H1 (cell line): Measurements from ENCODE around the gene STAMBP. TPM values are rescaled to one million over a fixed set of nuclear protein-coding genes. Genes with fewer than 3 reads are reported as not detected.

Experiments used
- CTCF ChIA-PET: fragments of 300-600 bp; sonication (Branson Sonifier 250); formaldehyde crosslinking; loops from one replicate; lab custom pipeline; 2021; ENCODE audit not compliant: partially characterized antibody; lab: Charles Lee
- POLR2A ChIA-PET: fragments of 300-600 bp; sonication (Branson Sonifier 250); formaldehyde crosslinking; loops from one replicate; lab custom pipeline; 2021; ENCODE audit warnings: inconsistent platforms; ENCODE audit not compliant: partially characterized antibody; lab: Charles Lee
- DNase-seq, 2 experiments: peaks; one replicate each; pipeline versions ENCODE4 v3.0.0 to v3.0.0-alpha.2; 2010 to 2022; ENCODE audit warnings: low spot score in 2 of 2, low read depth in 1 of 2, mixed read lengths in 1 of 2
- FAIRE-seq: peaks from 2 replicates; lab custom pipeline; 2011; peaks lifted over from hg19 to GRCh38; lab: Jason Lieb, UNC
- H2AFZ ChIP-seq: 2 replicates; pipeline ENCODE4 v1.8.1; 2012; ENCODE audit warnings: low read length, inconsistent platforms
- H2AK5ac ChIP-seq: 2 replicates; pipeline ENCODE4 v1.6.1; 2013; ENCODE audit warnings: low read depth, low read length
- H2BK120ac ChIP-seq: replicated peaks from 2 replicates; pipeline ENCODE3; 2013; ENCODE audit warnings: low read depth, low read length, inconsistent platforms
- H2BK12ac ChIP-seq: 2 replicates; pipeline ENCODE4 v1.6.1; 2013; ENCODE audit warnings: low read depth, low read length
- H2BK15ac ChIP-seq: 2 replicates; pipeline ENCODE4 v1.6.1; 2013; ENCODE audit warnings: low read length
- H2BK20ac ChIP-seq: 2 replicates; pipeline ENCODE4 v1.6.1; 2013; ENCODE audit warnings: low read length
- H2BK5ac ChIP-seq: 2 replicates; pipeline ENCODE4 v1.6.1; 2013; ENCODE audit warnings: low read depth, low read length
- H3K14ac ChIP-seq: 2 replicates; pipeline ENCODE4 v1.6.1; 2013; ENCODE audit warnings: inconsistent platforms; ENCODE audit not compliant: insufficient read length
- H3K18ac ChIP-seq: 2 replicates; pipeline ENCODE4 v1.6.1; 2013; ENCODE audit warnings: low read length; ENCODE audit errors: extremely low read depth
- H3K23ac ChIP-seq: 2 replicates; pipeline ENCODE4 v1.6.1; 2013; ENCODE audit warnings: inconsistent platforms; ENCODE audit not compliant: insufficient read length
- H3K23me2 ChIP-seq: 2 replicates; pipeline ENCODE4 v1.6.1; 2013; ENCODE audit warnings: low read depth, low read length
- H3K27ac ChIP-seq: 2 replicates; pipeline ENCODE4 v1.6.1; 2011; ENCODE audit warnings: low read depth, low read length, inconsistent platforms
- H3K27me3 ChIP-seq, 4 experiments: replicated peaks in 1 of 4; 1 replicate in 1 of 4; 2 replicates in 3 of 4; pipeline versions ENCODE4 v1.6.1 to v1.8.1; 2011 to 2013; ENCODE audit warnings: low read length in 3 of 4, mild to moderate bottlenecking in 3 of 4, inconsistent platforms in 2 of 4, mixed read lengths in 2 of 4, moderate library complexity in 1 of 4; ENCODE audit not compliant: control insufficient read depth in 3 of 4, insufficient read depth in 3 of 4; ENCODE audit errors: extremely low read depth in 1 of 4
- H3K36me3 ChIP-seq, 4 experiments: 2 replicates each; pipeline versions ENCODE4 v1.6.1 to v1.8.1; 2011 to 2013; ENCODE audit warnings: mild to moderate bottlenecking in 4 of 4, low read length in 3 of 4, moderate library complexity in 2 of 4, control low read depth in 1 of 4, inconsistent platforms in 1 of 4; ENCODE audit not compliant: insufficient read depth in 4 of 4, control insufficient read depth in 2 of 4
- H3K4ac ChIP-seq: replicated peaks from 2 replicates; pipeline ENCODE3; 2013; ENCODE audit warnings: low read length, low read depth, mixed read lengths, inconsistent platforms; ENCODE audit not compliant: insufficient read length
- H3K4me1 ChIP-seq, 4 experiments: replicated peaks in 1 of 4; 1 replicate in 1 of 4; 2 replicates in 3 of 4; pipeline versions ENCODE4 v1.6.1 to v1.8.1; 2011 to 2013; ENCODE audit warnings: low read length in 3 of 4, inconsistent platforms in 2 of 4, mixed read lengths in 1 of 4; ENCODE audit not compliant: insufficient read depth in 4 of 4, control insufficient read depth in 3 of 4
- H3K4me2 ChIP-seq, 2 experiments: 2 replicates each; pipeline versions ENCODE4 v1.6.1 to v1.8.1; 2011 to 2013; ENCODE audit warnings: low read depth in 2 of 2, low read length in 2 of 2, control low read depth in 1 of 2, inconsistent platforms in 1 of 2, mild to moderate bottlenecking in 1 of 2; ENCODE audit not compliant: insufficient read depth in 1 of 2
- H3K4me3 ChIP-seq, 4 experiments: fragments of 200-600, 300-600 bp in 1 of 4; sonication (generic), shearing (Covaris generic), sonication (Bioruptor Twin) in 1 of 4; 2 replicates each; pipeline versions ENCODE4 v1.5.1 to v1.8.1; 2011 to 2016; ENCODE audit warnings: low read length in 4 of 4, low read depth in 3 of 4, control low read depth in 2 of 4, inconsistent platforms in 2 of 4, mild to moderate bottlenecking in 2 of 4, mixed read lengths in 1 of 4, moderate library complexity in 1 of 4; ENCODE audit not compliant: insufficient read depth in 2 of 4; ENCODE audit errors: extremely low read depth in 1 of 4
- H3K56ac ChIP-seq: replicated peaks from 2 replicates; pipeline ENCODE3; 2013; ENCODE audit warnings: low read depth, mild to moderate bottlenecking, mixed read lengths, low read length, inconsistent platforms; ENCODE audit not compliant: insufficient read length
- H3K79me1 ChIP-seq: 2 replicates; pipeline ENCODE4 v1.6.1; 2013; ENCODE audit warnings: low read depth, low read length, control low read depth
- H3K79me2 ChIP-seq, 2 experiments: 2 replicates each; pipeline versions ENCODE4 v1.6.1 to v1.8.1; 2012 to 2013; ENCODE audit warnings: low read length in 2 of 2, mild to moderate bottlenecking in 2 of 2, inconsistent platforms in 1 of 2; ENCODE audit not compliant: insufficient read depth in 2 of 2, control insufficient read depth in 1 of 2
- H3K9ac ChIP-seq, 4 experiments: replicated peaks in 1 of 4; 1 replicate in 1 of 4; 2 replicates in 3 of 4; pipeline versions ENCODE4 v1.6.1 to v1.8.1; 2011 to 2013; ENCODE audit warnings: low read depth in 3 of 4, low read length in 3 of 4, control low read depth in 2 of 4, mild to moderate bottlenecking in 2 of 4, moderate library complexity in 2 of 4, inconsistent platforms in 1 of 4; ENCODE audit errors: extremely low read depth in 1 of 4
- H3K9me3 ChIP-seq, 2 experiments: 2 replicates each; pipeline versions ENCODE4 v1.6.1 to v1.8.1; 2012 to 2013; ENCODE audit warnings: mild to moderate bottlenecking in 2 of 2, moderate library complexity in 2 of 2, control low read depth in 1 of 2, inconsistent platforms in 1 of 2, low read depth in 1 of 2, low read length in 1 of 2, mixed read lengths in 1 of 2; ENCODE audit not compliant: insufficient read depth in 2 of 2
- H4K20me1 ChIP-seq, 2 experiments: replicated peaks in 1 of 2; 2 replicates each; pipeline versions ENCODE3 to v1.8.1; 2011 to 2013; ENCODE audit warnings: inconsistent platforms in 2 of 2, low read length in 2 of 2, mild to moderate bottlenecking in 1 of 2; ENCODE audit not compliant: insufficient read depth in 2 of 2, control insufficient read depth in 1 of 2
- H4K5ac ChIP-seq: 2 replicates; pipeline ENCODE4 v1.6.1; 2013; ENCODE audit warnings: low read length, low read depth, mixed read lengths, inconsistent platforms; ENCODE audit not compliant: insufficient read length
- H4K8ac ChIP-seq: 2 replicates; pipeline ENCODE4 v1.8.0; 2013; ENCODE audit warnings: mild to moderate bottlenecking, moderate library complexity, low read length, inconsistent platforms; ENCODE audit not compliant: insufficient read depth; ENCODE audit errors: extremely low read depth
- H4K91ac ChIP-seq: replicated peaks from 2 replicates; pipeline ENCODE3; 2013; ENCODE audit warnings: low read length, mixed read lengths, inconsistent platforms; ENCODE audit not compliant: insufficient read length
- CTBP2 ChIP-seq: IDR thresholded peaks from 2 replicates; pipeline ENCODE4 v1.7.0; 2011; ENCODE audit warnings: borderline replicate concordance, mild to moderate bottlenecking, moderate library complexity, mixed read lengths, low read length; ENCODE audit not compliant: insufficient read depth, insufficient read length
- EP300 ChIP-seq, 2 experiments: IDR thresholded peaks; 1 replicate in 1 of 2; 2 replicates in 1 of 2; pipeline ENCODE4 v1.6.1; 2011 to 2012; ENCODE audit warnings: low read depth in 2 of 2, low read length in 2 of 2, mild to moderate bottlenecking in 2 of 2, borderline replicate concordance in 1 of 2, inconsistent platforms in 1 of 2, moderate library complexity in 1 of 2
- GTF2F1 ChIP-seq: IDR thresholded peaks from 2 replicates; pipeline ENCODE4 v1.6.1; 2012; ENCODE audit warnings: low read depth, low read length, improper control_type of control experiment, borderline replicate concordance
- HDAC6 ChIP-seq: IDR thresholded peaks from one replicate; pipeline ENCODE4 v1.7.1; 2012; ENCODE audit warnings: low read depth, mild to moderate bottlenecking, inconsistent platforms, low read length, moderate library complexity
- SP4 ChIP-seq: IDR thresholded peaks from 2 replicates; pipeline ENCODE4 v1.6.1; 2012; ENCODE audit warnings: low read length, inconsistent platforms
- WGBS, 2 experiments: shearing (Covaris generic) in 1 of 2; methylation state at CpG; one replicate each; pipeline versions ENCODE4 v1.1.6 to v1.1.7; 2013 to 2015; ENCODE audit warnings: low lambda C conversion rate in 2 of 2, mixed read lengths in 2 of 2, inconsistent platforms in 1 of 2, low coverage in 1 of 2, missing lambda C conversion rate in 1 of 2; ENCODE audit not compliant: insufficient replicate concordance in 2 of 2, insufficient coverage in 1 of 2, insufficient read length in 1 of 2; ENCODE audit errors: extremely low coverage in 1 of 2, missing lambda C conversion rate in 1 of 2; 5-methylcytosine and 5-hydroxymethylcytosine counted together
- polyA plus RNA-seq, 7 experiments: library from polyadenylated mRNA; depleted of rRNA in 3 of 7; stranded (reverse) in 5 of 7; unstranded in 2 of 7; fragments of >200 nt in 5 of 7; fragments of 200-250 nt in 2 of 7; gene quantifications; 1 replicate in 5 of 7; 2 replicates in 1 of 7; 4 replicates in 1 of 7; pipeline versions ENCODE4 v1.2.1 to v1.2.3, GENCODE V29; 2011 to 2013; ENCODE audit warnings: missing spikeins in 2 of 7, mixed read lengths in 2 of 7
- total RNA-seq: library from RNA; stranded (reverse); fragmentation: NEBNext Ultra II Directional; extraction: Animal tissue kit (Norgen Biotek cat#: 25700); gene quantifications from 2 replicates; pipeline ENCODE4 v1.2.1, GENCODE V29; 2021
- TF ChIP-seq, protein P1 (sequence below): IDR thresholded peaks from 2 replicates; pipeline ENCODE4 v1.6.1; 2011; ENCODE audit warnings: low read length, improper control_type of control experiment

Gene STAMBP
- total and polyA plus RNA-seq, 2 of the 8 experiments (the other 6 are each of a cell fraction or from before 2014, with no cell fraction given): 35.8 to 49.7 TPM

GRCh38 chr2:73868204-73868978 is 39.6 kb downstream of the STAMBP start:
- Histone ChIP-seq H3K56ac (no peak overlapping the region), H4K8ac (no peak overlapping the region), H3K79me2 (no peaks in the 10 kb centered on the region), H3K4ac (no peak overlapping the region), H2BK120ac (no peak overlapping the region), H3K23me2 (no peaks in the 10 kb centered on the region), H3K14ac (no peak overlapping the region), H3K4me1 (no peaks in the 10 kb centered on the region), H2BK15ac (no peak overlapping the region), H3K9ac (no peak overlapping the region), H4K5ac (no peak overlapping the region), H3K4me2 (no peak overlapping the region), H2BK5ac (no peak overlapping the region), H2AK5ac (no peak overlapping the region), H3K79me1 (no peaks in the 10 kb centered on the region), H4K20me1 (peaks cover 0 to 1% of the 10 kb centered on the region in 2 experiments), H3K9me3 (no peaks in the 10 kb centered on the region), H4K91ac (no peak overlapping the region), H3K36me3 (peaks cover 0 to 20% (median 10%) of the 10 kb centered on the region in 4 experiments), H2BK20ac (no peak overlapping the region), H3K23ac (no peak overlapping the region), H2BK12ac (no peak overlapping the region), H2AFZ (no peak overlapping the region), H3K18ac (no peak overlapping the region), H3K27ac (no peak overlapping the region), H3K4me3 (no peak overlapping the region), H3K27me3 (no peaks in the 10 kb centered on the region)
- TF ChIP-seq EP300 (IDR thresholded peaks at IDR 0.05; ENCODE audit: borderline replicate concordance in 1 of 2, low read depth in 2 of 2, low read length in 2 of 2): no peak
- no peak for TF ChIP-seq GTF2F1
- no peak for TF ChIP-seq CTBP2
- TF ChIP-seq, protein P1, sequence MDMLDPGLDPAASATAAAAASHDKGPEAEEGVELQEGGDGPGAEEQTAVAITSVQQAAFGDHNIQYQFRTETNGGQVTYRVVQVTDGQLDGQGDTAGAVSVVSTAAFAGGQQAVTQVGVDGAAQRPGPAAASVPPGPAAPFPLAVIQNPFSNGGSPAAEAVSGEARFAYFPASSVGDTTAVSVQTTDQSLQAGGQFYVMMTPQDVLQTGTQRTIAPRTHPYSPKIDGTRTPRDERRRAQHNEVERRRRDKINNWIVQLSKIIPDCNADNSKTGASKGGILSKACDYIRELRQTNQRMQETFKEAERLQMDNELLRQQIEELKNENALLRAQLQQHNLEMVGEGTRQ: no peak
- TF ChIP-seq HDAC6: no peak
- no peak for TF ChIP-seq SP4
- ChIA-PET CTCF (interaction anchor here (1.2 kb wide), 1 partner anchor 69 kb away, joined by 3 read pairs; no protein-coding TSS in a partner anchor), POLR2A (no interaction called here)
- 93% methylated on average over 9 of the region's 9 CpGs; no CpG with 5 or more reads in 1 of the 2 experiments for WGBS, 2 experiments
- DNase-seq: no peak
- FAIRE-seq: no peak
